ENCODE results near the gene TMEM135. TPM values are rescaled to one million over a fixed set of nuclear protein-coding genes. Genes with fewer than 3 reads are reported as not detected.

Gene TMEM135
- total RNA-seq, 1 donor from 2014 or later, result 28.8 TPM

GRCh38 chr11:87236368-87236767, 198.6 kb downstream of the TMEM135 start:
- Mint-ChIP-seq H3K9me3 (peaks cover 21% of the 10 kb centered on the region), H3K4me1 (ENCODE audit: low read depth) (no peaks in the 10 kb centered on the region), H3K36me3 (ENCODE audit: low read depth) (peaks cover 13% of the 10 kb centered on the region), H3K27me3 (ENCODE audit: insufficient read depth) (no peaks in the 10 kb centered on the region), H3K4me3 (no peak overlapping the region), H3K27ac (no peak overlapping the region)
- intact Hi-C loops (cut with micrococcal nuclease), result no loop called here
- DNase-seq (ENCODE audit: low spot score), result no peak

DNA sequence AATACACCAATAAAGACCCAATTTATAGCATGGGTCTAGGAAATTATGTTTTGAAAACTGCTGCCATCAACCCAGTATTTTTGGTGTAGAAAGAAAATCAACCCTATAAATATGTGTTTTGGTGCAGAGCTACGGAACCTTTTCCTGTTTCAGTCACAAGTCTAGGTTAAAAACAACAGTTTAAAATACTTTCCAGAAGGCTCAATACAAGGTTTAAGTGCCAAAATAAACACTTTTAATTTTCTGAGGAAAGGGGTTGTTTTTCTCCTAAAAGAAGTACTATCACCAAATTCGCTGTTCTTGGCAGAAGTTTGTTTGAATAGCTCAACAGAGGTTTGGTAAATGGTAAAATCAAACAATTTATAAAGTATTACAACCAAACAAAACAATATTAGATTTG, 201.3 kb downstream of the TMEM135 start:
- Mint-ChIP-seq H3K27ac (no peak overlapping the region), H3K9me3 (peaks cover 4% of the 10 kb centered on the region), H3K27me3 (ENCODE audit: insufficient read depth) (no peaks in the 10 kb centered on the region), H3K4me1 (ENCODE audit: low read depth) (no peaks in the 10 kb centered on the region), H3K36me3 (ENCODE audit: low read depth) (peaks cover 9% of the 10 kb centered on the region), H3K4me3 (no peak overlapping the region)
- no peak for DNase-seq (ENCODE audit: low spot score)
- intact Hi-C loops (cut with micrococcal nuclease), result no loop called here

GRCh38 chr11:87239531-87239930, 201.8 kb downstream of the TMEM135 start:
- no peaks in the 10 kb centered on the region for H3K27me3 Mint-ChIP-seq (ENCODE audit: insufficient read depth)
- H3K36me3 Mint-ChIP-seq (ENCODE audit: low read depth), result peaks cover 9% of the 10 kb centered on the region
- H3K4me1 Mint-ChIP-seq (ENCODE audit: low read depth), result no peaks in the 10 kb centered on the region
- no peak overlapping the region for H3K4me3 Mint-ChIP-seq
- no peak for DNase-seq (ENCODE audit: low spot score)
- intact Hi-C loops (cut with micrococcal nuclease), result no loop called here
- H3K27ac Mint-ChIP-seq, result no peak overlapping the region
- peaks cover 5% of the 10 kb centered on the region for H3K9me3 Mint-ChIP-seq

- Mint-ChIP-seq H3K36me3 (ENCODE audit: low read depth) (peaks cover 2% of the 10 kb centered on the region), H3K27ac (peak overlapping the region; percentile 62), H3K4me1 (ENCODE audit: low read depth) (peaks cover 15% of the 10 kb centered on the region), H3K27me3 (ENCODE audit: insufficient read depth) (no peaks in the 10 kb centered on the region), H3K4me3 (no peak overlapping the region), H3K9me3 (peaks cover 11% of the 10 kb centered on the region)
- intact Hi-C loops (cut with micrococcal nuclease), result loop anchor here (5.0 to 10.0 kb wide), 2 partner anchors 169 to 1607 kb away; partner anchors contain the start of gene TMEM126A
- DNase-seq (ENCODE audit: low spot score), result no peak
These were observed 213.8 kb downstream of the TMEM135 start for GRCh38 chr11:87251560-87251959.

- H3K27ac Mint-ChIP-seq, result peak overlapping the region; percentile 72
These were observed 215.1 kb downstream of the TMEM135 start for GRCh38 chr11:87252869-87253268.

GRCh38 chr11:87254562-87254961, 216.8 kb downstream of the TMEM135 start:
- intact Hi-C loops (cut with micrococcal nuclease), result loop anchor here (5.0 to 10.0 kb wide), 2 partner anchors 172 to 1610 kb away; partner anchors contain the start of gene TMEM126A
- H3K27ac Mint-ChIP-seq, result no peak overlapping the region
- no peak overlapping the region for H3K4me3 Mint-ChIP-seq
- no peak for DNase-seq (ENCODE audit: low spot score)
- peaks cover 15% of the 10 kb centered on the region for H3K4me1 Mint-ChIP-seq (ENCODE audit: low read depth)
- no peaks in the 10 kb centered on the region for H3K27me3 Mint-ChIP-seq (ENCODE audit: insufficient read depth)
- H3K36me3 Mint-ChIP-seq (ENCODE audit: low read depth), result no peaks in the 10 kb centered on the region
- H3K9me3 Mint-ChIP-seq, result peaks cover 3% of the 10 kb centered on the region

More at GRCh38 chr11:87252869-87253268, 215.1 kb downstream of the TMEM135 start:
- no peak overlapping the region for H3K4me3 Mint-ChIP-seq
- no peaks in the 10 kb centered on the region for H3K36me3 Mint-ChIP-seq (ENCODE audit: low read depth)
- intact Hi-C loops (cut with micrococcal nuclease), result loop anchor here (1.0 to 10.0 kb wide), 4 partner anchors 40 to 1608 kb away; partner anchors contain the start of genes TMEM126A and TMEM135
- peaks cover 9% of the 10 kb centered on the region for H3K9me3 Mint-ChIP-seq
- no peak for DNase-seq (ENCODE audit: low spot score)
- peaks cover 15% of the 10 kb centered on the region for H3K4me1 Mint-ChIP-seq (ENCODE audit: low read depth)
- H3K27me3 Mint-ChIP-seq (ENCODE audit: insufficient read depth), result no peaks in the 10 kb centered on the region

DNA sequence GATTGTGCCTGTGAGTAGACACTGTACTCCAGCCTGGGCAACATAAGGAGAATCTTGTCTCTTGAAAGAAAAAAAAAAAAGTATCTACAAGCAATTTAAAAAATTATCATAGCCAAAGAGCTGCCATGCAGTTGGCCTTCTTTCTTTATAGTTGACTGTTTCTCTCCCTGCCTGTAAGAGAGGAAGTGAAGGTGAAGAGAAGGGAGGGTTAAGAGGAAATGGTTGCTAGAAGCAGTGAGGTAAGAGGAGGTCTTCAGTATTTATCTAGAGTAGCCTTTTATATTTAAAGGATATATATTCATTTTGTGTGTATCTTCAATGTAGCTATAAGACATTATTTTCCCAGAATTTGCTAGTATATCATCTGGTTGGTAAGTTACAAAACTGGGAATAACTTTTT, 217.9 kb downstream of the TMEM135 start:
- intact Hi-C loops (cut with micrococcal nuclease), result loop anchor here (10.0 kb wide), 1 partner anchor 1611 kb away; the partner anchor contains the start of gene TMEM126A
- H3K27me3 Mint-ChIP-seq (ENCODE audit: insufficient read depth), result no peaks in the 10 kb centered on the region
- H3K9me3 Mint-ChIP-seq, result peaks cover 3% of the 10 kb centered on the region
- DNase-seq (ENCODE audit: low spot score), result no peak
- no peaks in the 10 kb centered on the region for H3K36me3 Mint-ChIP-seq (ENCODE audit: low read depth)
- no peak overlapping the region for H3K27ac Mint-ChIP-seq
- H3K4me1 Mint-ChIP-seq (ENCODE audit: low read depth), result peaks cover 15% of the 10 kb centered on the region
- H3K4me3 Mint-ChIP-seq, result no peak overlapping the region

GRCh38 chr11:87256694-87257340, 219.1 kb downstream of the TMEM135 start:
- Mint-ChIP-seq H3K36me3 (ENCODE audit: low read depth) (no peaks in the 10 kb centered on the region), H3K27ac (no peak overlapping the region), H3K4me3 (no peak overlapping the region), H3K27me3 (ENCODE audit: insufficient read depth) (no peaks in the 10 kb centered on the region), H3K4me1 (ENCODE audit: low read depth) (peaks cover 12% of the 10 kb centered on the region), H3K9me3 (peaks cover 3% of the 10 kb centered on the region)
- no peak for DNase-seq (ENCODE audit: low spot score)
- intact Hi-C loops (cut with micrococcal nuclease), result loop anchor here (10.0 kb wide), 1 partner anchor 1612 kb away; the partner anchor contains the start of gene TMEM126A

- DNase-seq (ENCODE audit: low spot score), result no peak
- intact Hi-C loops (cut with micrococcal nuclease), result loop anchor here (10.0 kb wide), 1 partner anchor 1614 kb away; the partner anchor contains the start of gene TMEM126A
- H3K9me3 Mint-ChIP-seq, result no peaks in the 10 kb centered on the region
- H3K4me3 Mint-ChIP-seq, result no peak overlapping the region
- no peaks in the 10 kb centered on the region for H3K27me3 Mint-ChIP-seq (ENCODE audit: insufficient read depth)
- no peak overlapping the region for H3K27ac Mint-ChIP-seq
- H3K36me3 Mint-ChIP-seq (ENCODE audit: low read depth), result no peaks in the 10 kb centered on the region
- H3K4me1 Mint-ChIP-seq (ENCODE audit: low read depth), result peaks cover 8% of the 10 kb centered on the region
These were observed 220.6 kb downstream of the TMEM135 start for GRCh38 chr11:87258171-87258833.

- Mint-ChIP-seq H3K4me1 (ENCODE audit: low read depth) (peaks cover 8% of the 10 kb centered on the region), H3K9me3 (no peaks in the 10 kb centered on the region), H3K36me3 (ENCODE audit: low read depth) (no peaks in the 10 kb centered on the region), H3K27ac (no peak overlapping the region), H3K27me3 (ENCODE audit: insufficient read depth) (no peaks in the 10 kb centered on the region), H3K4me3 (no peak overlapping the region)
- no peak for DNase-seq (ENCODE audit: low spot score)
- intact Hi-C loops (cut with micrococcal nuclease), result loop anchor here (10.0 kb wide), 1 partner anchor 1615 kb away; the partner anchor contains the start of gene TMEM126A
These were observed 222.0 kb downstream of the TMEM135 start for GRCh38 chr11:87259736-87260135.

DNA sequence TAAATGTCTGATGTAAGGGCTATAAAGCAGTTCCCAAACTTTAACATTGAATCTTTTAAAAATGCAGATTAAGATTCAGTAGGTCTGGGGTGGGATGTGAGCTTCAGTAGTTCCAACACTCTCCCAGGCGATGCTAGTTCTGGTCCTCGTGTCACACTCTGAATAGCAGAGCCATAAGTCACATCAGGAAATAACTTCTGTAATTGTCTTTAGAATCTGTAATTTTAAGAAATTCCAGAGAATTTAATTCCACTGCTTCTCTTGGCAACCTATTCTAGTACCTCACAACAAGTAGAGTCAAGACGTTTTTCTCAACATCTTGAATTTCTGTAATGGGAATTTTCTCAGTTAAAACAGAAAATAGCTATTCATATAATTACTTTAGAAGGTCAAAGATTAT, 223.1 kb downstream of the TMEM135 start:
- intact Hi-C loops (cut with micrococcal nuclease), result no loop called here
- DNase-seq (ENCODE audit: low spot score), result no peak
- H3K9me3 Mint-ChIP-seq, result no peaks in the 10 kb centered on the region
- no peak overlapping the region for H3K27ac Mint-ChIP-seq
- H3K4me3 Mint-ChIP-seq, result no peak overlapping the region
- no peaks in the 10 kb centered on the region for H3K4me1 Mint-ChIP-seq (ENCODE audit: low read depth)
- H3K36me3 Mint-ChIP-seq (ENCODE audit: low read depth), result no peaks in the 10 kb centered on the region
- H3K27me3 Mint-ChIP-seq (ENCODE audit: insufficient read depth), result no peaks in the 10 kb centered on the region

DNA sequence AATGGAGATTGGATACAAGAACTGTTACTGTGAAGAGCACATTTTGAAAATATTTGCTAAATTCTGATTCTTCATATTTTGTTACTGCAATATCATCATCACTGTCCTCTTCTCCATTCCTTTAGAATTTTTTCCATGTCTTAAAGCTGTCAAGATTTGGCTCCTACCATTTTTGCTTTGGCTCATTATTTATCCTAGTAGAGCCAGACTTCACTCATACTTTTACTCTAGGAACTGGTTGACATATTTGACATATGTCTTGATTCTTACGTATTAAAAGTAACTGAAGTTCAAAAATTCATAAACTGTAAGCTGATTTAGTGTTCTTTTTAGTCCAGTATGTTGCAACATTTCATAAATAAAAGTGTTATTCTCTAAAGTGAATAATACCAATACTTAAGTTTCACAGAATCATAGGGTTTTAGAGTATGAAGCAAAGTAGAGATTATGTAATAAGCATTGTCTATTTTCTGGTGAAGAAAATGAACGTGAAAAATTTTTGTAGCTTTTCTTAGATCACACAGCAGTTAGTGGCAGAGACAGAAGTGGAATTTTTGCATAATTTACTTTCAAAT, 225.6 kb downstream of the TMEM135 start:
- H3K27me3 Mint-ChIP-seq (ENCODE audit: insufficient read depth), result no peaks in the 10 kb centered on the region
- no peak overlapping the region for H3K4me3 Mint-ChIP-seq
- intact Hi-C loops (cut with micrococcal nuclease), result no loop called here
- H3K9me3 Mint-ChIP-seq, result no peaks in the 10 kb centered on the region
- H3K27ac Mint-ChIP-seq, result no peak overlapping the region
- no peaks in the 10 kb centered on the region for H3K36me3 Mint-ChIP-seq (ENCODE audit: low read depth)
- no peak for DNase-seq (ENCODE audit: low spot score)
- H3K4me1 Mint-ChIP-seq (ENCODE audit: low read depth), result no peaks in the 10 kb centered on the region

DNA sequence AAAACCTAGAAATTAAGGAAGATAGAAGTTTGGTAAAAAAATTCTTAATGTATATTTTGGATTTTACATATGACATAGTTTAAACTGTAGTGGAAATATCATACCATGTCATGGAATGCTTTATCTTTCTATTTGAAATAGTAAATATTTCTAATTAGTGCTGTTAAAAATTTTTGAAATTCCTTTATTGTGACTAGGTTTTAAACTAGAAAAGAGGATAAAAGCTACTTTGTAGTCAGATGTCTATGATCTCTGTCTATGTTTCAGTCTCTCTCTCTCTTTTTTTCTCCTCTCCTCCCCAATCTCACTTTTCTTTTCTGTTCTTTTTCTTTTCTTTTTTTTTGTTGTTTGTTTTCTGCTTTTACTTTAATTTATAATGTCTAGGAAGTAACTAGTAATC, 226.2 kb downstream of the TMEM135 start:
- no peak overlapping the region for H3K27ac Mint-ChIP-seq
- H3K4me1 Mint-ChIP-seq (ENCODE audit: low read depth), result no peaks in the 10 kb centered on the region
- H3K4me3 Mint-ChIP-seq, result no peak overlapping the region
- DNase-seq (ENCODE audit: low spot score), result no peak
- H3K36me3 Mint-ChIP-seq (ENCODE audit: low read depth), result no peaks in the 10 kb centered on the region
- no peaks in the 10 kb centered on the region for H3K27me3 Mint-ChIP-seq (ENCODE audit: insufficient read depth)
- no peaks in the 10 kb centered on the region for H3K9me3 Mint-ChIP-seq
- intact Hi-C loops (cut with micrococcal nuclease), result no loop called here

Data from activated T-helper 1 cell treated with anti-CD3 and anti-CD28 coated beads, Interleukin-12 subunit alpha, Interleukin-12 subunit beta, Interleukin-2, Interleukin-4 antibody, amounts not matched to agents 30 ng/mL and 10 ng/mL and 1 ng/mL, durations not matched to agents 14 hours and 24 hours and 36 hours (primary cell).